ENCODE data around the gene ATP13A4.
A peak's percentile ranks its signal among the peaks of the same experiment; 100 is the strongest.

Gene ATP13A4, protein sequence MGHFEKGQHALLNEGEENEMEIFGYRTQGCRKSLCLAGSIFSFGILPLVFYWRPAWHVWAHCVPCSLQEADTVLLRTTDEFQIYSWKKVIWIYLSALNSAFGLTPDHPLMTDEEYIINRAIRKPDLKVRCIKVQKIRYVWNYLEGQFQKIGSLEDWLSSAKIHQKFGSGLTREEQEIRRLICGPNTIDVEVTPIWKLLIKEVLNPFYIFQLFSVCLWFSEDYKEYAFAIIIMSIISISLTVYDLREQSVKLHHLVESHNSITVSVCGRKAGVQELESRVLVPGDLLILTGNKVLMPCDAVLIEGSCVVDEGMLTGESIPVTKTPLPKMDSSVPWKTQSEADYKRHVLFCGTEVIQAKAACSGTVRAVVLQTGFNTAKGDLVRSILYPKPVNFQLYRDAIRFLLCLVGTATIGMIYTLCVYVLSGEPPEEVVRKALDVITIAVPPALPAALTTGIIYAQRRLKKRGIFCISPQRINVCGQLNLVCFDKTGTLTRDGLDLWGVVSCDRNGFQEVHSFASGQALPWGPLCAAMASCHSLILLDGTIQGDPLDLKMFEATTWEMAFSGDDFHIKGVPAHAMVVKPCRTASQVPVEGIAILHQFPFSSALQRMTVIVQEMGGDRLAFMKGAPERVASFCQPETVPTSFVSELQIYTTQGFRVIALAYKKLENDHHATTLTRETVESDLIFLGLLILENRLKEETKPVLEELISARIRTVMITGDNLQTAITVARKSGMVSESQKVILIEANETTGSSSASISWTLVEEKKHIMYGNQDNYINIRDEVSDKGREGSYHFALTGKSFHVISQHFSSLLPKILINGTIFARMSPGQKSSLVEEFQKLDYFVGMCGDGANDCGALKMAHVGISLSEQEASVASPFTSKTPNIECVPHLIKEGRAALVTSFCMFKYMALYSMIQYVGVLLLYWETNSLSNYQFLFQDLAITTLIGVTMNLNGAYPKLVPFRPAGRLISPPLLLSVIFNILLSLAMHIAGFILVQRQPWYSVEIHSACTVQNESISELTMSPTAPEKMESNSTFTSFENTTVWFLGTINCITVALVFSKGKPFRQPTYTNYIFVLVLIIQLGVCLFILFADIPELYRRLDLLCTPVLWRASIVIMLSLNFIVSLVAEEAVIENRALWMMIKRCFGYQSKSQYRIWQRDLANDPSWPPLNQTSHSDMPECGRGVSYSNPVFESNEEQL

GRCh38 chr3:193554811-193555210 lies at the start of gene ATP13A4:
TSS of gene ATP13A4 (minus strand) at chr3:193554895. CDS start at chr3:193554799, 96 bp downstream.
- H3K27ac ChIP-seq (ENCODE audit: low read length): no peak within 1 kb of the TSS
- no peak within 1 kb of the TSS for H3K4me3 ChIP-seq (ENCODE audit: low read length)
- H3K36me3 ChIP-seq (ENCODE audit: control insufficient read depth, low read depth, low read length): no peaks in the 10 kb centered on the region
- no peak within 1 kb of the TSS for H3K9ac ChIP-seq (ENCODE audit: low read length)
- H3K4me1 ChIP-seq (ENCODE audit: control insufficient read depth, low read depth, low read length): no peaks in the 10 kb centered on the region
- H3K9me3 ChIP-seq (ENCODE audit: control insufficient read depth, low read depth, low read length): no peaks in the 10 kb centered on the region
- no peaks in the 10 kb centered on the region for H3K27me3 ChIP-seq (ENCODE audit: control insufficient read depth, insufficient read depth, low read length)

GRCh38 chr3:193599393-193599792 lies 44.7 kb upstream of the ATP13A4 start:
- Histone ChIP-seq H3K27ac (ENCODE audit: low read length) (no peak overlapping the region), H3K27me3 (ENCODE audit: control insufficient read depth, insufficient read depth, low read length) (no peaks in the 10 kb centered on the region), H3K4me3 (ENCODE audit: low read length) (no peak overlapping the region), H3K36me3 (ENCODE audit: control insufficient read depth, low read depth, low read length) (peaks cover 7% of the 10 kb centered on the region), H3K4me1 (ENCODE audit: control insufficient read depth, low read depth, low read length) (peaks cover 11% of the 10 kb centered on the region), H3K9me3 (ENCODE audit: control insufficient read depth, low read depth, low read length) (no peaks in the 10 kb centered on the region), H3K9ac (ENCODE audit: low read length) (no peak overlapping the region)

- peaks cover 15% of the 10 kb centered on the region for H3K4me1 ChIP-seq (ENCODE audit: control insufficient read depth, low read depth, low read length)
- H3K36me3 ChIP-seq (ENCODE audit: control insufficient read depth, low read depth, low read length): peaks cover 7% of the 10 kb centered on the region
- H3K27ac ChIP-seq (ENCODE audit: low read length): no peak overlapping the region
- no peaks in the 10 kb centered on the region for H3K27me3 ChIP-seq (ENCODE audit: control insufficient read depth, insufficient read depth, low read length)
- H3K9me3 ChIP-seq (ENCODE audit: control insufficient read depth, low read depth, low read length): no peaks in the 10 kb centered on the region
- no peak overlapping the region for H3K4me3 ChIP-seq (ENCODE audit: low read length)
- H3K9ac ChIP-seq (ENCODE audit: low read length): no peak overlapping the region
Observed at GRCh38 chr3:193598202-193598601, 43.5 kb upstream of the ATP13A4 start.

DNA sequence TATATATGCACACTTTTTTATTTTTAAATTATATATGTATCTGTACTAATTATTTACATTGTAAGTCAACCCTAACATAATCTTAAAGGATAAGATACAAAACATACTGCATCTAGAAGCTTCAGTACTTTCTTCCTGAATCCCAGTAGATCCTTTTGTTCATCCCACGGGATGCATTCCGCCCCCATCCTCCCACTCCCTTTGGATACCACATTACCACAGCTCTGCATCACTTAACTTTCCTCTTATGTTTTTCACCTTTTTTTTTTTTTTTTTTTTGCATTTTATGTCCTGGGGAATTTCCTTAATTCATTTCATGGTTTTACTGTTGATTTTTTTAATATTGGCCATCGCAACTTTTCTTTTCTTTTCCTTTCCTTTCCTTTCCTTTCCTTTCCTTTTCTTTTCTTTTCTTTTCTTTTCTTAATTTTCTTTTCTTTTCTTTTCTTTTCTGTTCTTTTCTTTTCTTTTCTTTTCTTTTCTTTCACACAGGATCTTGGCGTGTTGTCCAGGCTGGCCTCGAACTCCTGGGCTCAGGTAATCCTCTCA lies 41.3 kb upstream of the ATP13A4 start:
- Histone ChIP-seq H3K4me1 (ENCODE audit: control insufficient read depth, low read depth, low read length) (peaks cover 18% of the 10 kb centered on the region), H3K27me3 (ENCODE audit: control insufficient read depth, insufficient read depth, low read length) (peaks cover 9% of the 10 kb centered on the region), H3K9me3 (ENCODE audit: control insufficient read depth, low read depth, low read length) (no peaks in the 10 kb centered on the region), H3K4me3 (ENCODE audit: low read length) (peak overlapping the region; percentile 98), H3K27ac (ENCODE audit: low read length) (no peak overlapping the region), H3K9ac (ENCODE audit: low read length) (no peak overlapping the region), H3K36me3 (ENCODE audit: control insufficient read depth, low read depth, low read length) (peaks cover 7% of the 10 kb centered on the region)

- Histone ChIP-seq H3K9ac (ENCODE audit: low read length) (peak overlapping the region; percentile 13), H3K27ac (ENCODE audit: low read length) (no peak overlapping the region), H3K4me3 (ENCODE audit: low read length) (peak overlapping the region; percentile 98), H3K36me3 (ENCODE audit: control insufficient read depth, low read depth, low read length) (peaks cover 7% of the 10 kb centered on the region), H3K9me3 (ENCODE audit: control insufficient read depth, low read depth, low read length) (no peaks in the 10 kb centered on the region), H3K27me3 (ENCODE audit: control insufficient read depth, insufficient read depth, low read length) (peaks cover 9% of the 10 kb centered on the region), H3K4me1 (ENCODE audit: control insufficient read depth, low read depth, low read length) (peaks cover 18% of the 10 kb centered on the region)
Observed at GRCh38 chr3:193594946-193595689, 40.4 kb upstream of the ATP13A4 start.

- Histone ChIP-seq H3K4me3 (ENCODE audit: low read length) (peak overlapping the region; percentile 98), H3K27ac (ENCODE audit: low read length) (peak overlapping the region; percentile 12), H3K27me3 (ENCODE audit: control insufficient read depth, insufficient read depth, low read length) (peaks cover 9% of the 10 kb centered on the region), H3K36me3 (ENCODE audit: control insufficient read depth, low read depth, low read length) (peaks cover 7% of the 10 kb centered on the region), H3K9ac (ENCODE audit: low read length) (peak overlapping the region; percentile 88), H3K4me1 (ENCODE audit: control insufficient read depth, low read depth, low read length) (peaks cover 18% of the 10 kb centered on the region), H3K9me3 (ENCODE audit: control insufficient read depth, low read depth, low read length) (no peaks in the 10 kb centered on the region)
Observed at GRCh38 chr3:193593668-193594030, 39.0 kb upstream of the ATP13A4 start.

- peaks cover 9% of the 10 kb centered on the region for H3K27me3 ChIP-seq (ENCODE audit: control insufficient read depth, insufficient read depth, low read length)
- peak within 1 kb of the TSS; percentile 98 for H3K4me3 ChIP-seq (ENCODE audit: low read length)
- H3K9me3 ChIP-seq (ENCODE audit: control insufficient read depth, low read depth, low read length): no peaks in the 10 kb centered on the region
- H3K9ac ChIP-seq (ENCODE audit: low read length): peak within 1 kb of the TSS; percentile 88
- H3K27ac ChIP-seq (ENCODE audit: low read length): peak within 1 kb of the TSS; percentile 12
- H3K36me3 ChIP-seq (ENCODE audit: control insufficient read depth, low read depth, low read length): peaks cover 7% of the 10 kb centered on the region
- H3K4me1 ChIP-seq (ENCODE audit: control insufficient read depth, low read depth, low read length): peaks cover 18% of the 10 kb centered on the region
Observed at GRCh38 chr3:193592841-193593667, 38.4 kb upstream of the ATP13A4 start, which contains the start of gene OPA1. TSS of gene OPA1 (plus strand) at chr3:193593208. CDS start at chr3:193593378, 170 bp downstream.

GRCh38 chr3:193590088-193590856 lies 35.6 kb upstream of the ATP13A4 start:
- peaks cover 13% of the 10 kb centered on the region for H3K4me1 ChIP-seq (ENCODE audit: control insufficient read depth, low read depth, low read length)
- no peak overlapping the region for H3K4me3 ChIP-seq (ENCODE audit: low read length)
- H3K27me3 ChIP-seq (ENCODE audit: control insufficient read depth, insufficient read depth, low read length): peaks cover 9% of the 10 kb centered on the region
- no peaks in the 10 kb centered on the region for H3K9me3 ChIP-seq (ENCODE audit: control insufficient read depth, low read depth, low read length)
- H3K27ac ChIP-seq (ENCODE audit: low read length): no peak overlapping the region
- H3K9ac ChIP-seq (ENCODE audit: low read length): no peak overlapping the region
- H3K36me3 ChIP-seq (ENCODE audit: control insufficient read depth, low read depth, low read length): no peaks in the 10 kb centered on the region

- Histone ChIP-seq H3K9me3 (ENCODE audit: control insufficient read depth, low read depth, low read length) (no peaks in the 10 kb centered on the region), H3K4me3 (ENCODE audit: low read length) (no peak overlapping the region), H3K27ac (ENCODE audit: low read length) (no peak overlapping the region), H3K9ac (ENCODE audit: low read length) (no peak overlapping the region), H3K36me3 (ENCODE audit: control insufficient read depth, low read depth, low read length) (no peaks in the 10 kb centered on the region), H3K4me1 (ENCODE audit: control insufficient read depth, low read depth, low read length) (peaks cover 8% of the 10 kb centered on the region), H3K27me3 (ENCODE audit: control insufficient read depth, insufficient read depth, low read length) (peaks cover 9% of the 10 kb centered on the region)
Observed at GRCh38 chr3:193589616-193590015, 34.9 kb upstream of the ATP13A4 start.

All from iPS-18a (cell line).